Measurements from ENCODE around the gene ABCA3. TPM values are rescaled to one million over a fixed set of nuclear protein-coding genes. Genes with fewer than 3 reads are reported as not detected.

Gene ABCA3
- total and polyA plus RNA-seq, 2 of the 8 experiments (the other 6 are each of a cell fraction or from before 2014, with no cell fraction given), result 5.7 to 7.9 TPM

DNA sequence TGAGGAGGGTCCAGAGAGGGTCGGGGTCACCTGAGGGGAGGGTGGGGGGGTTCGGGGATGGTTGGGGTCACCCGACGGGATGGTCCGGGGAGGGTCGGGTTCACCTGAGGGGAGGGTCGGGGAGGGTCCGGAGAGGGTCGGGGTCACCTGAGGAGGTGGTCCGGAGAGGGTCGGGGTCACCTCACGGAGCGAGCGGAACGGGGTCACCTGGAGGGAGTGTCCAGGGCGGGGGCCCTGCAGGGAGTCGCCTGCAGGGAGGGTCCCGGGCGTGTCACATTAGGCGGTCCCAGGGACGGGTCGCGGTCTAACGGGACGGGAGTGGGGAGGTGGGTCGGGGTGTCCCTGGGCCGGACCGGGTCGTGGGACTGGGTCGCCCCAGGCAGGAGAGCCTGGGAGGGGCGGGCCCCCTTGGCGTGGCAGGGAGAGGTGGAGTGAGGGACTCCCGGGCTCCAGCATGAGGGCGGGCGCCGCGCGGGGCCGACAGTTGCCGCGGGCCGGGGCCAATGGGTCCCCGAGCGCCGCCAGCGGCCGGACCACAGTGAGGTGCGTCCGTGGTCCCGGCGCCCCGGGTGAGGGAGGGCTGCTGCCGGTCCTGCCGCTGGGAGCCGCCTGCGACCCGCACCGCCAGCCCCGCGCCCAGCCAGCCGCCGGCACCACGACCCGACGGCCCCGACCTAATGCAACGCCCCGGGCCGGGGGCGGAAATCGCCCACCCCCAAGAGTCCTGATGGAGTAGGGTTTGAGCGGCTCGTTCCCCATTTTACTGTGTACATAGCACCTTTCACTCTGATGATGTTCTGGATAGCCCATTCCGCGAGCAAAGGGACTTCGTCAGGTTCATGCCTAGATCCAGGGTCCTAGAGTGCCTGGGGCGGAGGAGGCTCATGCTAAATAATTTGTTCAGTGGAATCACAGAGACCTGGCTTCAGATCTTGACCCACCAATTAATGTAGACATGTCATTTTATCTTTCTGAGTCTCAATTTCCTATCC, 1.2 kb upstream of the ABCA3 start:
- POLR2A ChIA-PET (ENCODE audit: partially characterized antibody), result no interaction called here
- FAIRE-seq (no peak), DNase-seq (ENCODE audit: low read depth in 1 of 2, low spot score in 2 of 2) (peak in 1 of 2 experiments; percentile 59)
- H3K36me3 ChIP-seq (ENCODE audit: control insufficient read depth in 2 of 4, insufficient read depth in 4 of 4, low read length in 3 of 4), result peaks cover 0 to 5% (median 0%) of the 10 kb centered on the region in 4 experiments; a peak in 1 of 8 replicates
- H2BK120ac ChIP-seq (replicated peaks; ENCODE audit: low read depth, low read length), result no peak overlapping the region
- peaks cover 8% of the 10 kb centered on the region; the same call in 1 of the 2 replicates for H3K23me2 ChIP-seq (ENCODE audit: low read depth, low read length)
- H3K9me3 ChIP-seq (ENCODE audit: insufficient read depth in 2 of 2, low read depth in 1 of 2, low read length in 1 of 2), result peaks cover 0 to 12% of the 10 kb centered on the region in 2 experiments; a peak in 3 of 4 replicates
- no peak overlapping the region for H2BK5ac ChIP-seq (ENCODE audit: low read depth, low read length)
- H3K23ac ChIP-seq (ENCODE audit: insufficient read length), result no peak overlapping the region
- no peak overlapping the region for H3K18ac ChIP-seq (ENCODE audit: extremely low read depth, low read length)
- H2BK12ac ChIP-seq (ENCODE audit: low read depth, low read length), result no peak overlapping the region
- H2AK5ac ChIP-seq (ENCODE audit: low read depth, low read length), result no peak overlapping the region
- WGBS, 2 experiments (ENCODE audit: extremely low coverage in 1 of 2, insufficient coverage in 1 of 2, insufficient read length in 1 of 2, insufficient replicate concordance in 2 of 2, low coverage in 1 of 2, low lambda C conversion rate in 2 of 2, missing lambda C conversion rate in 1 of 2), result 88% methylated on average over 29 of the region's 77 CpGs; no CpG with 5 or more reads in 1 of the 2 experiments
- H3K27me3 ChIP-seq (replicated peaks in 1 of 4; ENCODE audit: control insufficient read depth in 3 of 4, extremely low read depth in 1 of 4, insufficient read depth in 3 of 4, low read length in 3 of 4), result peaks cover 11 to 26% (median 24%) of the 10 kb centered on the region in 4 experiments
- H3K79me1 ChIP-seq (ENCODE audit: low read depth, low read length), result no peaks in the 10 kb centered on the region
- no peak overlapping the region for H3K4me3 ChIP-seq (ENCODE audit: extremely low read depth in 1 of 4, insufficient read depth in 2 of 4, low read depth in 3 of 4, low read length in 4 of 4)
- H2AFZ ChIP-seq (ENCODE audit: low read length), result no peak overlapping the region
- H4K5ac ChIP-seq (ENCODE audit: insufficient read length, low read depth, low read length), result no peak overlapping the region
- no peak overlapping the region for H3K27ac ChIP-seq (ENCODE audit: low read depth, low read length)
- H4K91ac ChIP-seq (replicated peaks; ENCODE audit: insufficient read length, low read length), result no peak overlapping the region
- H3K56ac ChIP-seq (replicated peaks; ENCODE audit: insufficient read length, low read depth, low read length), result no peak overlapping the region
- H4K8ac ChIP-seq (ENCODE audit: extremely low read depth, insufficient read depth, low read length), result 0 out of 2 replicates have a peak overlapping the region, but pooled peaks have one; percentile 5
- H3K14ac ChIP-seq (ENCODE audit: insufficient read length), result no peak overlapping the region
- CTCF ChIA-PET (ENCODE audit: partially characterized antibody), result interaction anchor here (2.4 kb wide), 1 partner anchor 20 kb away, joined by 5 read pairs; no protein-coding TSS in a partner anchor
- no peak overlapping the region for H2BK20ac ChIP-seq (ENCODE audit: low read length)
- peaks cover 0 to 2% of the 10 kb centered on the region in 2 experiments for H4K20me1 ChIP-seq (replicated peaks in 1 of 2; ENCODE audit: control insufficient read depth in 1 of 2, insufficient read depth in 2 of 2, low read length in 2 of 2)
- no peak overlapping the region for H2BK15ac ChIP-seq (ENCODE audit: low read length)
- peaks cover 0 to 3% (median 1%) of the 10 kb centered on the region in 4 experiments; a peak in 2 of 7 replicates for H3K4me1 ChIP-seq (replicated peaks in 1 of 4; ENCODE audit: control insufficient read depth in 3 of 4, insufficient read depth in 4 of 4, low read length in 3 of 4)
- no peak overlapping the region for H3K4me2 ChIP-seq (ENCODE audit: insufficient read depth in 1 of 2, low read depth in 2 of 2, low read length in 2 of 2)
- no peak overlapping the region for H3K4ac ChIP-seq (replicated peaks; ENCODE audit: insufficient read length, low read depth, low read length)
- H3K9ac ChIP-seq (replicated peaks in 1 of 4; ENCODE audit: extremely low read depth in 1 of 4, low read depth in 3 of 4, low read length in 3 of 4), result no peak overlapping the region
- H3K79me2 ChIP-seq (ENCODE audit: control insufficient read depth in 1 of 2, insufficient read depth in 2 of 2, low read length in 2 of 2), result no peaks in the 10 kb centered on the region
- TF ChIP-seq ATF2 (IDR thresholded peaks at IDR 0.05; ENCODE audit: low read length) (no peak), EGR1 (IDR thresholded peaks at IDR 0.05; ENCODE audit: borderline replicate concordance, low read depth, low read length) (no peak), ASH2L (IDR thresholded peaks at IDR 0.05; ENCODE audit: low read length) (no peak), CHD1 (IDR thresholded peaks at IDR 0.05; ENCODE audit: low read depth, low read length) (no peak), CTBP2 (IDR thresholded peaks at IDR 0.05; ENCODE audit: borderline replicate concordance, insufficient read depth, insufficient read length, low read length) (no peak), POLR2AphosphoS5 (IDR thresholded peaks at IDR 0.05; ENCODE audit: low read depth, low read length) (no peak), NANOG (IDR thresholded peaks at IDR 0.05; ENCODE audit: insufficient read depth, low read depth, low read length, poor library complexity, severe bottlenecking) (no peak), HDAC2 (IDR thresholded peaks at IDR 0.05; ENCODE audit: borderline replicate concordance in 1 of 2, low read depth in 2 of 2, low read length in 2 of 2) (no peak), SIRT6 (IDR thresholded peaks at IDR 0.05; ENCODE audit: low read length) (no peak)

Data from H1 (cell line).